Osteocyte (in vitro differentiated cells): Measurements from ENCODE around the gene ZNF337. TPM values are rescaled to one million over a fixed set of nuclear protein-coding genes. Genes with fewer than 3 reads are reported as not detected.
"Not testable (repeated sequence)": the region's sequence is repeated elsewhere in the genome, so short reads cannot be mapped to it uniquely, and the experiment has no call there.

Experiments
- DNase-seq: peaks from one replicate; pipeline ENCODE4 v3.0.0; 2021; ENCODE audit warnings: mixed read lengths; ENCODE audit not compliant: unreplicated experiment; ENCODE audit errors: extremely low spot score
- H3K27ac Mint-ChIP-seq: one replicate; pipeline ENCODE4 v1.8.0; 2021; ENCODE audit warnings: mild to moderate bottlenecking, mixed read lengths; ENCODE audit not compliant: unreplicated experiment
- H3K27me3 Mint-ChIP-seq: one replicate; pipeline ENCODE4 v1.8.0; 2021; ENCODE audit warnings: mixed read lengths; ENCODE audit not compliant: unreplicated experiment
- H3K36me3 Mint-ChIP-seq: one replicate; pipeline ENCODE4 v1.8.0; 2021; ENCODE audit warnings: mixed read lengths; ENCODE audit not compliant: unreplicated experiment
- H3K4me1 Mint-ChIP-seq: one replicate; pipeline ENCODE4 v1.8.0; 2021; ENCODE audit warnings: mixed read lengths; ENCODE audit not compliant: unreplicated experiment
- H3K4me3 Mint-ChIP-seq: one replicate; pipeline ENCODE4 v1.8.0; 2021; ENCODE audit warnings: mild to moderate bottlenecking, moderate library complexity, mixed read lengths; ENCODE audit not compliant: unreplicated experiment
- H3K9me3 Mint-ChIP-seq: one replicate; pipeline ENCODE4 v1.8.0; 2021; ENCODE audit warnings: mixed read lengths; ENCODE audit not compliant: unreplicated experiment
- total RNA-seq: library from RNA; stranded (reverse); gene quantifications from 2 replicates; pipeline ENCODE4 v1.2.1, GENCODE V29; 2021
- TF ChIP-seq, protein P1 (sequence below): fragments of 200-600 bp; sonication (generic); IDR thresholded peaks from 2 replicates; pipeline ENCODE4 v1.5.0; 2021; ENCODE audit warnings: antibody characterized with exemption, mild to moderate bottlenecking, moderate library complexity

ZNF337 gene
- total RNA-seq, 1 donor from 2014 or later, result 12.7 TPM

DNA sequence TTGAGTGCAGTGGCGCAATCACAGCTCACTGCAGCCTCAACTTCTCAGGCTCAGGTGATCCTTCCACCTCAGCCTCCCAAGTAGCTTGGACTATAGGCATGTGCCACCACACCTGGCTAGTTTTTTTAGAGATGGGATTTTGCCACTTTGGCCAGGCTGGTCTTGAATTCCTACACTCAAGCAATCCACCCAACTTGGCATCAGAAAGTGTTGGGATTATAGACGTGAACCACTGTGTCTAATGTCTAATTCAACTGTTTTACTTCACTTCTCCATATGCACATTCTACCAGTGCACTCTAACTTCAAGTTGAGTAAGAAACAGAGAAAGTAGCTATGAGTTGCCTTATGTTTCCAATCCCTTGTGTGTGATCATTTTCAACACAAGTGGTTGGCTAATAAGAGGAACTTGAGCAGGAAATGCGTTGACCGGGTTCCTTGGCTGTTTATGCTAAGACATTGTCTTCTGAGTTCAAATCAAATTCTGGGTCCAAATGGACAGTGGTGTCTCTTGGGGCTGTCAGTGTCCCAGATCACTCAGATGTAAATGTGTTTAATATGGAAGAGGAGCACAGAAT lies 23.9 kb downstream of the ZNF337 start:
- TF ChIP-seq, protein P1, sequence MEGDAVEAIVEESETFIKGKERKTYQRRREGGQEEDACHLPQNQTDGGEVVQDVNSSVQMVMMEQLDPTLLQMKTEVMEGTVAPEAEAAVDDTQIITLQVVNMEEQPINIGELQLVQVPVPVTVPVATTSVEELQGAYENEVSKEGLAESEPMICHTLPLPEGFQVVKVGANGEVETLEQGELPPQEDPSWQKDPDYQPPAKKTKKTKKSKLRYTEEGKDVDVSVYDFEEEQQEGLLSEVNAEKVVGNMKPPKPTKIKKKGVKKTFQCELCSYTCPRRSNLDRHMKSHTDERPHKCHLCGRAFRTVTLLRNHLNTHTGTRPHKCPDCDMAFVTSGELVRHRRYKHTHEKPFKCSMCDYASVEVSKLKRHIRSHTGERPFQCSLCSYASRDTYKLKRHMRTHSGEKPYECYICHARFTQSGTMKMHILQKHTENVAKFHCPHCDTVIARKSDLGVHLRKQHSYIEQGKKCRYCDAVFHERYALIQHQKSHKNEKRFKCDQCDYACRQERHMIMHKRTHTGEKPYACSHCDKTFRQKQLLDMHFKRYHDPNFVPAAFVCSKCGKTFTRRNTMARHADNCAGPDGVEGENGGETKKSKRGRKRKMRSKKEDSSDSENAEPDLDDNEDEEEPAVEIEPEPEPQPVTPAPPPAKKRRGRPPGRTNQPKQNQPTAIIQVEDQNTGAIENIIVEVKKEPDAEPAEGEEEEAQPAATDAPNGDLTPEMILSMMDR, result no peak
- H3K4me3 Mint-ChIP-seq, result no peak overlapping the region
- H3K4me1 Mint-ChIP-seq, result no peaks in the 10 kb centered on the region
- no peaks in the 10 kb centered on the region for H3K27me3 Mint-ChIP-seq
- H3K36me3 Mint-ChIP-seq, result peaks cover 46% of the 10 kb centered on the region
- H3K27ac Mint-ChIP-seq, result no peak overlapping the region
- no peak for DNase-seq
- H3K9me3 Mint-ChIP-seq, result peaks cover 3% of the 10 kb centered on the region

DNA sequence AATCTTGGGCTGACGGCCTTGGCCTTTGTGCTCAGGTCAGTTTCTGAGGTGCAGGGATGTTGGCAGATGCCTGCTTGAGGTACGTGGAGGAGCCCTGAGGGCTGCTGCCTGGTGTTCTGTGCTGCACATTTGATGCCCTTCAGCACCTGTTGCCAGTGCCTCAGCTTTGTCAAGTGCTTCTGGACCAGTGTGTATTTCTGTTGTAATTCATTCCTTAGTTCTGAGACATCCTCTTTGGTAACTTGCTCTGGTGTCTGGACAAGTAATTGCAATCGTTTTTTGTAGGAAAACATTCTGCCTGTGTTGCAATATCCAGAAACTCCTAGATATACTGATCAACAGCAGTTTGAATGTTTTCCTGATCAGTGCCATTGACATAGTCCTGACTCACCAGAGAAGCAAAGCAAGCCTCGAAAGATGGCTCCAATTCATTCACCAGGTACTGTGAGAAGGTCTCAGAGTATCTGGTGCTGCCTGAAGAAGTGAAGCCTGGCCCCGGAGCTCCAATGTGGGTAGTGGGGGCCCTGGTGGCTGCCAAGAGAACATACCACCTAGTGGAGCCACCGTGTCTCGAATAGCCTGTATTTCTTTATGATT lies 26.7 kb downstream of the ZNF337 start:
- no peak overlapping the region for H3K27ac Mint-ChIP-seq
- H3K27me3 Mint-ChIP-seq, result no peaks in the 10 kb centered on the region
- no peaks in the 10 kb centered on the region for H3K4me1 Mint-ChIP-seq
- H3K4me3 Mint-ChIP-seq, result no peak overlapping the region
- TF ChIP-seq, protein P1, result no peak
- H3K36me3 Mint-ChIP-seq, result peaks cover 21% of the 10 kb centered on the region
- H3K9me3 Mint-ChIP-seq, result peaks cover 3% of the 10 kb centered on the region
- DNase-seq, result no peak

DNA sequence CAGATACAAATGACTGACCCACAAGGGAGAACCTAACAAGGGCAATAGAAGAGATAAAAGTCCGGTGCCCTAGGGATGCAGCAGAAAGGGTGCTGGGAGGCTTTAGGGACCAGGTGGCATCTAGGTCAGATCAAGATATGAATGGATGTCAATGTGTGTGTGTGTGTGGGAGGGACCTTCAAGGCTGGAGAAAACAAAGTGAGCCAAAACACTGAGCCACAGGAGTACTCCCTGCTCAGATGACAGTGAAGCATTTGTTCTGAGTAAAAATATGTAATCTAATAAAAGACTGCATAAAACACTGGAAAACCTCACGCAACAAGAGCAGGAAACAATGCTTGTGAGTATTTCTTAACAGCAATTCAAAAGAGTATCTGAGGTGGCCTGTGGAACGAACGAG lies 28.2 kb downstream of the ZNF337 start:
- Mint-ChIP-seq H3K27me3 (no peaks in the 10 kb centered on the region), H3K9me3 (peaks cover 3% of the 10 kb centered on the region), H3K36me3 (peaks cover 10% of the 10 kb centered on the region), H3K27ac (no peak overlapping the region), H3K4me1 (no peaks in the 10 kb centered on the region), H3K4me3 (no peak overlapping the region)
- TF ChIP-seq, protein P1, result no peak
- DNase-seq, result no peak

DNA sequence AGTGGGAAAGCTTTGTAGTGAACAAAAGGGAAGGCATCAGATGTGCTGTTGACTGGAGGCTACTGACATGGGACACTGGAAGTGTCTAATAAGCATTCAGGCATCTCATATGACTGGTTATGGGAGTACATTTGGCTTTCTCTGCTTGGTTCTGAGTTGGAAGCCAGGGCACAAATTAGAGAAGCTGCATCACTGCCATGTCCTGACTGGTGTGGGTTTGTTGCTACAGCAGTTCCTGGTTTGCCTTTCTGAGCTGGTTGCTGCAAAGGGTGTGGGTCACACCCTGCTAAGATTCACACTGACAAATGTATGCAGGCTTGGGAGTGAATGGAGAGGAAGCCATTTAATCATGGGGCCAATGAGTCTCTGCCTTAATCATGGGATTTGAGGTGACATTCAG lies 36.7 kb downstream of the ZNF337 start:
- TF ChIP-seq, protein P1, result no peak
- Mint-ChIP-seq H3K27ac (no peak overlapping the region), H3K27me3 (no peaks in the 10 kb centered on the region), H3K36me3 (peaks cover 7% of the 10 kb centered on the region), H3K4me1 (no peaks in the 10 kb centered on the region), H3K9me3 (no peaks in the 10 kb centered on the region), H3K4me3 (no peak overlapping the region)
- no peak for DNase-seq

DNA sequence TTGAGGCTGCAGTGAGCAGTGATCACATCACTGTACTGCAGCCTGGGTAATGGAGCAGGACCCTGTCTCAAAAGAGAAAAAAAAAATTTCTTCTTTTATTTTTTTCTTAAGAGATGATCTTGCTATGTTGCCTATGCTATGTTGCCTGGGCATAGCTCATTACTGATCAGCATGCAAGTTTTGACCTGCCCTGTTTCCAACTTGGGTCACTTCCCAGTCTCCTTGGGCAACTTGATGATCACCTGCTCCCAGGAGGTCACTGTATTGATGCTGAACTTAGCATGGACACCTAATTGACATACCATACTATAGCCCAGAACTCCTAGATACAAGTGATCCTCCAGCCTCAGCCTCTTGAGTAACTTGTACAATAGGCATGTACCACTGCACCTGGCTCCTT lies 42.2 kb downstream of the ZNF337 start:
- no peak overlapping the region for H3K4me3 Mint-ChIP-seq
- peaks cover 13% of the 10 kb centered on the region for H3K36me3 Mint-ChIP-seq
- peaks cover 4% of the 10 kb centered on the region for H3K9me3 Mint-ChIP-seq
- TF ChIP-seq, protein P1, result no peak
- H3K4me1 Mint-ChIP-seq, result no peaks in the 10 kb centered on the region
- DNase-seq, result no peak
- no peaks in the 10 kb centered on the region for H3K27me3 Mint-ChIP-seq
- H3K27ac Mint-ChIP-seq, result no peak overlapping the region

DNA sequence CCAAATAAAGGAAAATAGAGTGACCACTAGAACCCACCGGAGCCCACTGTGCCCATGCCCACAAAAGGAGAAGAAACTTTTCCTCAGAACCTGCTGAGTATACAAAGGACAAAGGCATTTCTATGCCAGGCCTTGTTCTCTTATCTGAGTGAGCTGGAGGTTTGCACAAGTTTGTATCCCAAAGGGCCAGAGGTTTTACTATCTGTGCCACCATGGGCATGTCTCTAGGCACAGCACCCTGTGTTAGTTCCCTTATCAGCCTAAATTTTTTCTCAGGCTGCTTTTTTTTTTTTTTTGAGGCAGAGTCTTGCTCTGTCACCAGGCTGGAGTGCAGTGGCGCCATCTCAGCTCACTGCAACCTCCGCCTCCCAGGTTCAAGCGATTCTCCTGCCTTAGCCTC lies 43.8 kb downstream of the ZNF337 start:
- not testable (repeated sequence) for H3K4me1 Mint-ChIP-seq, H3K27me3 Mint-ChIP-seq, DNase-seq, H3K27ac Mint-ChIP-seq, H3K9me3 Mint-ChIP-seq, H3K4me3 Mint-ChIP-seq
- peaks cover 13% of the 10 kb centered on the region for H3K36me3 Mint-ChIP-seq
